OCI-M1 (cell line): ENCODE data around the gene CALHM6.
A peak's percentile ranks its signal among the peaks of the same experiment; 100 is the strongest.

Experiments
- DNase-seq: peaks from one replicate; lab custom pipeline; 2025; lab: John Stamatoyannopoulos, UW

CALHM6 gene

DNA sequence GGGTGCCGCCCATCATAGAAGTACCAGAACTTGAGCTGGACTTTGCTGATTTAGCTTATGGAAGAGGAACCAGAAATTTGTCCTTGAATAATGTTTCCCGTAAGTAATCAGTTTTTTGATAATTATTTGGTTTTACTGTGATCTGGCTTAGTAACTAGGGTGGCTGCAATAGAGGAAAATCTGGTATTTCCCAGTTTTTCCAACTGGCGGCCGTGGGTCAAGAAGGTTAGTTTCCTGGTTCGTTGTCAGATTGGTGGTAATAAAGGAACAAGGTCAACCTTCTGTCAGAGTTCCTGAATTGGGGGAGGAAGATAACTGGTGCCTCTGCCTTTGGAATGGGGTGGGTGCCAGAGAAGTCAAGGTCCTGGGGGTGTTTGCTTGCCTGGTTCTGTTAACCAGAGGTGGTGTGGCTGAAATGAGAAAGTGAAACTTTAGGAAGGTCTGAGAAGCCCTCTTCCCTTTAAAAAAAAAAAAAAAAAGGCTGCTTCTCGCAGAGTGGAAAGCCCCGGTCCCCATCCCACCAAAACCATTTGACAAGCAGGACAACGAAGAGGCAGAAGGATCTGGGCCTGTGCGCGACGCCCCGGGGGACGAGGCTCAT, at the start of gene CALHM6:
Gene CALHM6 (plus strand): TSS at position 45 of the 601 bp plus-strand sequence. CDS start 555 bp downstream, at position 600.
- DNase-seq: peak; percentile 54

DNA sequence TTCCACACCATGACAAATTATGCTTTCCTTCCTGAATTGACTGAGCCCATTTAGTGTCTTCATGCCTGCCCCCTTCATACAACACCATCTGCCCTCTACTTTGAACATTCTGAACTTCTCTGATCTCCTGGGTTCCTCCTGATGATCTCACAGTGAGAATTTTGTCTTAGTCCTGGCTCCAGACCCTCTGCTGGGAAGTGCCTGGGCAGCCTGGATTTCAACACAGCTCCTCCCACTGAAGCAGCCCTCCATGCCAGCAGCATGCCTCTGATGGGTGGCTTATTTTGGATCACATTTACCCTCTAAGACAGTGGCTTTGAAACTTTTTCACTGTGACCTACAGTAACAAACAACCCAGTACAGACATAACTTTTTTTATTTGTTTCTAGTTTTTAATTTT, 48.9 kb upstream of the CALHM6 start:
- no peak for DNase-seq

DNA sequence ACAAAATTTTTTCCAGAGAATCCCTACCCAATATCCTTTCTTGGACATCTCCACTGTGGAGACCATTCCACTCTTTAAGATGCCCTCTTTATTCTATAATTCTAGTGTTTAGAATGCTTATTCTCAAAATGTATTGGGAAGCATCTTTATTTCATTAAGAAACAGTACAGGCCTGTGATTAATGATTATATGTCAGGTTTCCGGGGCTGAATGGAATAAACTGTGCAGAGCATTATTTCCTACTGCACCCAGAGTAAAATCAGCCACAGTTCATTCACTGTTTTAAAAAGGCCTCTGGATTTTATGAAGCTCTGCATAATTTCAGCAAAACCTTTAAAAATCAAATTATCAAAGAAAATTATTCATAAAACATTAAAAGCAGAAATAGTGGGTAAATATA, 47.8 kb upstream of the CALHM6 start:
- no peak for DNase-seq

DNA sequence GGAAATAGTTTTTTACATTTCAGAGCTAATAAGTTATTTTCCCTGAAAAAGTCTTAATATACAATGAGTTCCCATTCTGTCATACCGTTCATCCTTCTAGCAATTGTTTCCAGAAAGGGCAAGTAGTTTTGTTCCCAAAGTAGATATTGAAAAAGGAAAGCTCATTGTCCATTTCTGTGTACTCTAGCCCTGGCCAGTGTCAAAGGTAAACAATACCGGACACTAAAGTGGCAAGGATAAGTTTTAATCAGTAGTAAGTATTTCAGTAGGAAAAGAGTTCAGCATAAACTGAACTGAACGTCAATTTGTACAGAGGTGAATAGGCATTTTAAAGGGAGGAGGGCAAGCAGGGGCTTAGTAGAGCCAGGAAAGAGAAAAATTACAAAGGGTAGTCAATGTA, 43.5 kb upstream of the CALHM6 start:
- no peak for DNase-seq

DNA sequence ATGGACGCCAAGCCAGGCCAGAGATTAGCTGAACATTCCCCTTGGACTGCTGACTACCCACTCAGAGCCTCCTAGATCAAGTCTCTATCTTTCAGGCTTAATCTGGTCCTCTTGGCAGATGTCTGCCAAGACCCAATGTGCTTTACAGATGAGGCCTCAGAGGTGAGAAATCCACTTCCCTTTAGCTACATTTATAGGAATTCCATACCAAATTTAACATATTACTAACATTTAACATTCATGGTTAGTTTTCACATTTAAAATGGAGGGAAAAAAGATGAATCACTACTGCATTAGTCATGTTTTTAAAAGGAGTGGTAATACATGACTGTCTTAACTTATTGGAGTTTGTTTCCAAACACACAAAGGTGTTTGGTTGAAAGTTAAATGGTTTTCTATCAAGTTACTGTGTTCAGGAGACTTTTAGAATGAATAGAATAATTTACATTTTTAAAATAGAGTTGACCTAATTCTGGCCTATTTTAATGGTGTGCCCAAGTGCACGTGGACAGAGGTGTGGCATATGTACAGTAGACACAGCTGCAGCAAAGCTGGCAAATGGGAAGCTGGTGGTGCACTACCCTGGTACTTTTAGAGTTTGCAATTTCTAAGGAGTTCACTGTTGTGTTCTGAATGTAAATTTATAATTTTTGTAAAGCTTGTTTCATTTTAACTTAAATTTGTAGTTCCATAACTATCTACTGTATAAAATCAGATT, 41.9 kb upstream of the CALHM6 start:
- DNase-seq: no peak

DNA sequence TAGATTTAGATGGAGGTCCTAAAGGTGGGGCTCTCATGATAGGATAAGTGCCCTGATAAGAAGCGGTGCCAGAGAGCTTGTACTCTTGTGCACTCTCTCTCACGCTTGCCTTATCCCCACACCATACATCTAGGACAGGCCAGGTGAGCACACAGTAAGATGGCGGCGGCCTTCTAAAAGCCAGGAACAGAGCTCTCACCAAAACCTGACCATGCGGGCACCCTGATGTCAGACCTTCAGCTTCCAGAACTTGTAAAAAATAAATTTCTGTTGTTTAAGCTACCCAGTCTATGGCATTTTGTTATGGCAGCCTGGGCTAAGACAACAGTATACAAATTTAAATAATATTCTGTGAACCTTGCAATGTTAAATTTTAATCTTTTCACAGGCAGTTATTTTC, 40.8 kb upstream of the CALHM6 start:
- no peak for DNase-seq

DNA sequence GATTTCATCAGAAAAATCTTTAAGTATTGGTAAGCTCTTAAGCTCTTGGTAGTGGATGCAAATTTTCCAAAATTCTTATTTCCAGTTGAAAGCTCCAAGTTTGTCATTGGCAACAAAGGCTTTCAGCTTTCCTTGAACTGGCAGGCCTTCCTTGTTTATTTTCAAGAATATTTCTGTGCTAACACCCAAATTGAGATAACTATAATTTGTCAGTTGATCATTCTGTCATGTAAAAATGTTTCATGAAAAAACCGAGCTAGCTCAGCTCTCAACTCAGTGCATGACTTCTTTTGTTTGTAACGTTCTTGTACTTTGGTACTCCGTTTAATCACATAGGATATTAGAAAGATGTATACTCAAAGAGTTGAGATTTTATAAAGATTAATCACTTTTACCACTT, 38.9 kb upstream of the CALHM6 start:
- no peak for DNase-seq

DNA sequence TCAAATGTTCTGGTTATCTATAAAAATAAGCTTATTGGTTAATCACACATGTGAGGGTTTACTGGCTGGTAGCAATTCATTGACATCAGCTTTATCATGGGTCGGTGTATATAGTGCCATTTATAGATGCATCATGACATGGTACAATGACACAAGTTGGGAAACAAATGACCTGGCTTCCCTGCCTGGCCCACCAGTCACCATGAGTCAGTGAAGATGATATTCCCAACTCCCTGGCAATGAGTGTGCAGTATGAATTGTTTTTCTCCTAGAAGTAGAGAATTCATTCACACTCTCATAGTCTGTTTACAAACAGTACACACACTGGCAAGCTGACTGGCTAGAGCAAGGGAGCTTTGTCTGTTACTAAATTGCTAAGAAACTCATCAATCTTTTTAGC, 37.2 kb upstream of the CALHM6 start:
- DNase-seq: no peak

DNA sequence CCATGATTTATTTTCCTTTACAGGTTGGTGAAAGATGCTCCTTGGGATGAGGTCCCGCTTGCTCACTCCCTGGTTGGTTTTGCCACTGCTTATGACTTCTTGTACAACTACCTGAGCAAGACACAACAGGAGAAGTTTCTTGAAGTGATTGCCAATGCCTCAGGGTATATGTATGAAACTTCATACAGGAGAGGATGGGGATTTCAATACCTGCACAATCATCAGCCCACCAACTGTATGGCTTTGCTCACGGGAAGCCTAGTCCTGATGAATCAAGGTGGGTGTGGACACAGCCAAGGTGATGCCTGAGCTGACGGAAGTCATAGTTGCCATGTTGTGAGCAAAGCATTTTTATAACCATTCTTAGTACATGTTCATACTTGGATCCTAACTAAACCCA, 34.6 kb upstream of the CALHM6 start:
- DNase-seq: no peak

DNA sequence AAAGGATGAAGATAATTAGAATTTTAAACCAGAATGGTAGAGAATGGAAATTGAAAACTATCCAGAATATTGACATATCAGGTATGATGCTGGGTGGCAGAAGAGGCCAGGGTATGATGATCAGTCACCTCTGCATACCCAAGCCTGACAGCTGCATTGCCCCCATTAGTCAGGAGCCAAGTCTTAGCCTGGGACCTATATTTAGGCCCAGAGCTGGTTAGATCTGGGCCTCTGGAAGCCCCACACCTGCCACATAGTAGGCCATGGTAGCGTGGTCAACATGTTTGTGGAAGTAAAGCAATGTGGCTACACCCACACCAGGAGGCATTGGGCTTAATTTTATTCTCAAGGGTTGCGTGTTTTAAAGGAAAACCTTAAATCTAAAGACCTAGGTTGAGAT, 32.1 kb upstream of the CALHM6 start:
- no peak for DNase-seq

DNA sequence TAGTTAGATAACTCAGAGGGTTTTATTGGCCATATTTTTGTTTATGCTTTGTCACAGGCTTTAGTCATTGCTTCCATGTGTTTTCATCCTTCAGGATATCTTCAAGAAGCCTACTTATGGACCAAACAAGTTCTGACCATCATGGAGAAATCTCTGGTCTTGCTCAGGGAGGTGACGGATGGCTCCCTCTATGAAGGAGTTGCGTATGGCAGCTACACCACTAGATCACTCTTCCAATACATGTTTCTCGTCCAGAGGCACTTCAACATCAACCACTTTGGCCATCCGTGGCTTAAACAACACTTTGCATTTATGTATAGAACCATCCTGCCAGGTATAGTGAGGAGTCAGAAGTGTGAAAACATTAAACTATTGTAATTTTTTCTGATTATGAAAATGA, 30.3 kb upstream of the CALHM6 start:
- DNase-seq: no peak

DNA sequence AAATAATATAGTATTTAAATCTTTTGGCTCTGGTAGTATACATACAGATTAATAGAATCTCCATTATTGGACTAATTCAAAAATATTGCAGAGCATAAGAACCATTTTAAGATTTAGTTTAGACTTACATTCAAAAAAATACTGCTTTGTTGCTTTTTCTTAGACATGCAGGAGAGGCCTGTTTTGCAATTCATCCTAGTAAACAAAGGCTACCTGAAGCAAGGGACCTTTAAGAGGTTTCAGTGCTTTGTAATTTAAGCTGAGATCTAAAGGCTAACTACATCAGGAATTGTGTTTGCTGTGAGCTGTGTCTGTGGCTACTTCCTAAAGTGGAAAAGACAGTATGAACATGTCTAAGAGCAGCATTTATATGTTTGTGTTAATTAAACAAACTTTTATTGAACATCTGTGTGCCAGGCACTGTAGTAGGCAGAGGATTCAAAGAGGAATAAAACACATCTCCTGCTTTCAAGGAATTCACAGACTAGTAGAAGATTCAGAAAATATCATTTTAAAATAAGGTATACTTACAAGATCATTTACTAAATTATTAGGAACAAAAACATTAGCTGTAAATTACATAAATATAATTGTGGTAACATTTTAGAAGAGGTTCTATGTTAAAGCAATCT, 29.1 kb upstream of the CALHM6 start:
- DNase-seq: no peak

DNA sequence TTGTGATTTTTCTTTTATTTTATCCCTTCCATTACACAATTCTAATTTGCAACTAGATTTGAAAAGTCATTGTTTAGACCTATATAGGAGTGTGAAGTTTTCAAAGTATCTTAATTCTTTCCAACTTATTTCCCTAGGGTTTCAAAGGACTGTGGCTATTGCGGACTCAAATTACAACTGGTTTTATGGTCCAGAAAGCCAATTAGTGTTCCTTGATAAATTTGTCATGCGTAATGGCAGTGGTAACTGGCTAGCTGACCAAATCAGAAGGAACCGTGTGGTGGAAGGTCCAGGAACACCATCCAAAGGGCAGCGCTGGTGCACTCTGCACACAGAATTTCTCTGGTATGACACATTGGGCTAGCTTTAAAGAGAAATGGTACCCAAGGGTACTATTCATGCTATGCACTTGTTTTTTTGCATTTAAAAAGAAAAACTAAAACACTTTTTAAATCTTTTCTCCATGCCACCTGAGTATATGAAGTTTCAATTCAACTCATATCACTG, 27.9 kb upstream of the CALHM6 start:
- no peak for DNase-seq

DNA sequence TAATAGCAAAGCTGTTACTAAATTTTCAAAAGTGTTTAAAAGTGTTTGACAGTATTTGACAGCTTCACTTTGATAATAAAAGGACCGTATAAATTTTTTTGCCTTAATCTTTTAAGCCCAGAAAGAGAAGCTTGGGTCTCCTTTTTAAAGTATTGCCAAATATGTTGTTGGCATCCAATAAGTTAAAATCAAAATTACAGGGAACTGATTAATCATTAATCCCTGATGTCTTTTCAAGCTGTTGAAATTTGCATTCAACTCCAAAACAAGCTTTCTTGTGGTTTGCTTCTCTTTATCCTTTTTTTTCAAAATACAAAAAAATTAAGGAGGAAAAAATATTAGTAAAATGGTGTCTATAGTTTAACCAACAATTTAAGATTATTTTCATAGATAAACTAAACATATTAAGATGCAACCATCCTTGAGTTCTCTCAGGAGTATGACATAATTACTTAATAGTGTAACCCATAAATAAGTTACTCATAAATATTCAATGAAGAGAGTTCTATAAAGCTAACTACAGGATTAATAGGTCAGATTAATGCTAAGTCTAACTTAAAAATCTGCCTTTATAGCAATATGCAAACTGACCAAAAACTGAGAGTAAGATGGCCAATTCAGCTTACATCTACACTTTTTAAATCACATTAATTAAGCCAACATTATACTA, 27.0 kb upstream of the CALHM6 start:
- no peak for DNase-seq

DNA sequence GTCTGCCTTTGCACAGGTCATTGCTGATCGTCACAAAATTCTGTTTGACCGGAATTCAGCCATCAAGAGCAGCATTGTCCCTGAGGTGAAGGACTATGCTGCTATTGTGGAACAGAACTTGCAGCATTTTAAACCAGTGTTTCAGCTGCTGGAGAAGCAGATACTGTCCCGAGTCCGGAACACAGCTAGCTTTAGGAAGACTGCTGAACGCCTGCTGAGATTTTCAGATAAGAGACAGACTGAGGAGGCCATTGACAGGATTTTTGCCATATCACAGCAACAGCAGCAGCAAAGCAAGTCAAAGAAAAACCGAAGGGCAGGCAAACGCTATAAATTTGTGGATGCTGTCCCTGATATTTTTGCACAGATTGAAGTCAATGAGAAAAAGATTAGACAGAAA, 24.6 kb upstream of the CALHM6 start:
- no peak for DNase-seq

DNA sequence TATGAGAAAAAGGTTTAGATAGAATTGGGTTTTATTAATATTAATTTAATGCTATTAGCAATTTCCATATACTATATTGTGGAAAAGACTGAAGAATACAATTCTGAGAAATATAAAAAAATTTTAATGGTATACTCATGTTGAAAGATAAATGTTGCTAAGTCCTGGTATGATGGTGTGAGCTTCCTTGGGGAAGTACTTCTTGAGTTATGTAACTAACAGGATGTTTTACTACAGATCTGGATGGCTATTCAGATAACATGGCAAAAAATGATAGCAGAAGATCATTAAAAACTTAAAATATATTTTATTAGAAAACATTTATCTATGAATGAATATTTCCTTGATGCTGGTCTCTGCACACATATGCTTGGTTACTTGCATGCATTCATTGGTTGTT, 23.5 kb upstream of the CALHM6 start:
- no peak for DNase-seq

DNA sequence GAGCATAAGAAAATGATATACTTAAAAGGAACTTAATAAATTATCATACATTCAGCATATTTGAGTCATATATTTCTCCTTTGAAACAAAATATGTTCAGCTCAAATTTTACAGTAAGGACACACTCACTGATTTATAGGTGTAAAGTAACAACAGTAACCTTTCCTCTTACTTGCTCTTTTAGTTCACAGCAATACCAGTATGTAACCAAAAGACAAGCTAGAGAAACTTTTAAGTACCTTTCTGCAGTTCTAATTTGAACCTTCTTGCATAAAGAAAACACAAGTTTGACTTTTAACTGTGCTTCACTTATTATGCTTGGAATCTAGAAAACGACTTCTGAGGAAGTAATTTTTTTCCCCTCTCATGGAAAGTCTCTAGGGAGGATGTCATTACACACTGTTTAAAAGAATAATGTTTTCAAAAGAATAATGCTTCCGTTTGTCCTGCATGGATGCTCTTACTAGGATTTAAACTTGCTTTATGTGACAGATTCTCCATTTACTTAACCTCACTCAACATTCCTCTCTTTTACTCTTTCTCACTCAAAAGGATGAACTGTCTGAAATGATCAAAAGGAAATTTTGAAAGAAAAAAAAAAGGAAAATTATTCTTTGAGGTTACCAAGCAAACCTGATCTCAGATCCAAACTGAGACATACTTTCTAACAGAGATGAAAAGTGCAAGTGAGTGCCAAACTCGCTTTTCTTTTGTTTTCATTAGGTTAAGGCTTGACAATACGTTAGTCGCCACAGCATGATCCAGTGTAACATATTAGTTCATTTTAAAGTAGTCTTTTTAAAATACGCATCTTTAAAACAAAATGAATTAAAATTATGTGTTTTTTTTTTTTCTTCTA, 22.4 kb upstream of the CALHM6 start:
- DNase-seq: no peak

DNA sequence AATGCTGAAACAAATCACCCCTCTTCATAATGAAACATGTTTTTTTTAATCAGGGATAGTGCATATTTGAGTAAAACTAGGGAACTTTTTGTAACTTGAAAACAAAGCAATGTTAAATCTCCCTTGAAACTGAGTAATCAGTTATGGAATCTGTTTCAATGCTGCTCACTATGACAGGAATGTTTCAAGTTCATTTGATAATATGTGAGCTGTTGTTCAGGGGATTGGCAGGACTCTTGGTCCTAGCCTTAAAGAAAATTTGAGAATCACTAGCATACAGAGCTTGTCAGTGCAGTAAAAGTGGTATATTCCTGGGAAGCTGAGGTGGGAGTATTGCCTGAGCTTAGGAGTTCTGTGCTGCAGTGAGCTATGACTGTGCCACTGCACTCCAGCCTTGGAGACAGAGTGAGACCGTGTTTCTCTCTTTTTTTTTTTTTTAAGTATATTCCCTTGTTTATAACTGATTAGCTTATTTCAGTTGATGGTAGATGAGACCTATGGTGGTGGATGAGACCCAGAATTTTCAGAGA, 21.6 kb upstream of the CALHM6 start:
- DNase-seq: no peak

DNA sequence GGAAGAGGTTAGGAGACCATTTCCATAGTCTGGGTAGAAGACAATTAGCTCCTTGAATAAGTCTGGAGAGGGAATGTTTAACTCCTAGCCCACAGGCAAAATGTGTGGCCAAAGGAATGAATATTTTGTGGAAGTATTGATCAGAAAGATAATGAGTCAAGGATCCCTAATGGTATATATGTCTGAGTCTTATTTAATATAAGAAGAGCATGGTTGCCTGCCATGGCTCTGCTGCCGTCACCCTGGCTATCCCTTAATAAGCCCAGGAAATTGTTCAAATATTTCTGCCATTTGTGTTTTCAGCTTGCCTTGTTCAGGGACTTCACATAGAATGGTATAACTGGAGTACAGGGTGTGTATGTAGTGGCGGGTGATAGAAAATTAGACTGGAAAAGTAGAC, 18.1 kb upstream of the CALHM6 start:
- no peak for DNase-seq

DNA sequence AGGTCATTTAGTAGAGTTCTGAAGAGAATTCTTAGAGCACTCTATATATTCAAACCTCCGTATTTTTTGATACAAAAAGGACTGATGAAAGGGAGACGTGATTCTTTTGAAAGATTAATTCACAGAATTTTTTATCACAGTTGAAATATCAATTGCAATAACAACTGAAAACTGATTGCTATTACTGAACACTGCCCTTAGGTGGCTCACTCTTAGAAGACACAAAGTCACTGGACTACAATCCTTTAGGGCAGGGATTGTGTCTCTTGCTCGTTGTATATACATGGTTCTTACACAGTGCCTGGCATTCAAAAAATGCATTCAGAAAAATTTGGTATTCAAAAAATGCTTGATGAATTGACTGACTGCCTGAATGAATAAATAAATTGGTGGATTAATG, 17.1 kb upstream of the CALHM6 start:
- peak; percentile 81 for DNase-seq

DNA sequence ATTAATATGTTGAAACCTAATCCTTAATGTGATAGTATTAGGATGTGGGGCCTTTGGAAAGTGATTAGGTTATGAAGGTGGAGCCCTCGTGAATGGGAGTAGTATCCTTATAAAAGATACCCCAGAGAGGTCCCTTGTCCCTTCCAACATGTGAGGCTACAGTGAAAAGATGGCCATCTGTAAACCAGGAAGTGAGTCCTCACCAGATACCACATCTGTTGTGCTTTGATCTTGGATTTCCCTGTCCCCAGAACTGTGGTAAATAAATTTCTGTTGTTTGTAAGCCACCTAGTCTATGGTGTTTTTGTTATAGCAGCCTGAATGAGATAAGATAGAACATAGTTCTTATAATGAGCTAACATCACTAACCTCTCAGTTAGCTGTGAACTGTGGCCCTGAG, 16.6 kb upstream of the CALHM6 start:
- DNase-seq: peak; percentile 54

DNA sequence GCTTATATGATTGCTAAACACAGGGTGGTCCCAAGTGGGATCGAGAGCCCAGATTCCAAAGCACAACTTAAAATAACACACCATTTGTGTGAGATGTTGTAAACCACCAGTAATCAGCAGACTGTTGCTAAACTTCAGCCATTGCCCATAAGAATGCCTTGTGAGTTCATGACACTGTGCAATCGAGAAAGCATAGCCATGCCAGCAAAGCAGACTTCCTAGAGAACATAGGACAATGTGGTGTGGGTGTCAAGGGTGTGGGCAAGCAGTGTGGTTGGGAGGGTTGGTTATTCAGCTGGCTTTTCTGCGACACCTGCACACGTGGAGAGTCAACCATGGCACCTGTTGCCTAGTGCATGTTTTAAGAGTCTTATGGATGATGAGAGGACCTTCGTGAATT, 16.1 kb upstream of the CALHM6 start:
- no peak for DNase-seq
